ENCODE data around the gene SPEG.

DNA sequence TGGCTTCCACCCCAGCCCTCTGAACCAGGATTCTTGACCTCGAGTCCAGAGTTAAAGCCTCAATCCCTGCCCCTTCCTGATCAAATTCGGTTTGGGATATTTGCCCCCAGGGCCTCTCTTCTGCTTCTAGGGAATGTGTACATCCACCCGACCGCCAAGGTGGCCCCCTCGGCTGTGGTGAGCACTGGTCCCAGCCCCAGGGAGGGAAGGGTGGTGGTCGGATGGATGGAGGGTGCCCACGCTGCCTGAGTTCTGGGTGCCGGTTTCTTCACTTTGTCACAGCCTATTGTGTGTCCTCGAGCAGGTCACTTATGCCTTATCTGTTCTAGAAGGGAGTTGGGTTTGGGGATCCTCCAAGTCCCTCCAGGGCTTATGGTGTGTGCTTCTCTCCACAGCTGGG, 70.9 kb downstream of the SPEG start:
- TF ChIP-seq CTCF (conservative IDR thresholded peaks at IDR 0.05; ENCODE audit: low read depth, low read length) = no peak
- no peak for TF ChIP-seq EZH2phosphoT487 (IDR thresholded peaks at IDR 0.05; ENCODE audit: borderline replicate concordance, low read length)
- no peak for TF ChIP-seq EZH2 (IDR thresholded peaks at IDR 0.05; ENCODE audit: low read length, unreplicated experiment)

Measured in PC-3 (cell line).